ENCODE results near the gene GAA.

GAA gene

GRCh38 chr17:80112471-80113032, 11.2 kb downstream of the GAA start:
- no peak for DNase-seq (ENCODE audit: low spot score in 2 of 2)
- ATAC-seq (ENCODE audit: low read depth) = no peak
- Mint-ChIP-seq H3K4me3 (no peak overlapping the region), H3K27ac (no peak overlapping the region), H3K27me3 (no peaks in the 10 kb centered on the region), H3K4me1 (peaks cover 3% of the 10 kb centered on the region), H3K9me3 (peaks cover 6% of the 10 kb centered on the region), H3K36me3 (peaks cover 8% of the 10 kb centered on the region)

DNA sequence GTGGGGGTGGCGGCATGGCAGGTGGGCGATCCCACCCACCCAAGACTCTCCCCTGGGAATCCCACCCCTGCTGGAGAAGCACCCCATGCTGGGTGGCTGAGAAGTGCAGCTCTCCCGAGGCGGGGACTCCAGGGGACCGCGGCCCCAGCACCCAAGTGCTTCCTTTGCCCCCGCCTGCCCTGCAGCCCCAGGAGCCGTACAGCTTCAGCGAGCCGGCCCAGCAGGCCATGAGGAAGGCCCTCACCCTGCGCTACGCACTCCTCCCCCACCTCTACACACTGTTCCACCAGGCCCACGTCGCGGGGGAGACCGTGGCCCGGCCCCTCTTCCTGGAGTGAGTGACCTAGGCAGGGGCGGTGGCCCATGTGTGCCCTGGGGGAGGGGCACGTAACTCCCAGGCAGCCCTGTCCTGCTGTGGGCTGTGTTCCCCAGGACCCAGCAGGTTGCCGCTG, 11.7 kb downstream of the GAA start:
- Mint-ChIP-seq H3K27me3 (no peaks in the 10 kb centered on the region), H3K9me3 (peaks cover 6% of the 10 kb centered on the region), H3K27ac (no peak overlapping the region), H3K36me3 (peaks cover 8% of the 10 kb centered on the region), H3K4me3 (no peak overlapping the region), H3K4me1 (peaks cover 3% of the 10 kb centered on the region)
- DNase-seq (ENCODE audit: low spot score in 2 of 2) (no peak), ATAC-seq (ENCODE audit: low read depth) (no peak)

GRCh38 chr17:80114758-80115157, 13.4 kb downstream of the GAA start:
- no peak for ATAC-seq (ENCODE audit: low read depth)
- H3K27ac Mint-ChIP-seq = no peak overlapping the region
- no peak for DNase-seq (ENCODE audit: low spot score in 2 of 2)
- H3K36me3 Mint-ChIP-seq = peaks cover 8% of the 10 kb centered on the region
- peaks cover 3% of the 10 kb centered on the region for H3K4me1 Mint-ChIP-seq
- peaks cover 6% of the 10 kb centered on the region for H3K9me3 Mint-ChIP-seq
- no peak overlapping the region for H3K4me3 Mint-ChIP-seq
- no peaks in the 10 kb centered on the region for H3K27me3 Mint-ChIP-seq

- H3K27me3 Mint-ChIP-seq = no peaks in the 10 kb centered on the region
Measured at GRCh38 chr17:80115159-80115558, 13.8 kb downstream of the GAA start.

DNA sequence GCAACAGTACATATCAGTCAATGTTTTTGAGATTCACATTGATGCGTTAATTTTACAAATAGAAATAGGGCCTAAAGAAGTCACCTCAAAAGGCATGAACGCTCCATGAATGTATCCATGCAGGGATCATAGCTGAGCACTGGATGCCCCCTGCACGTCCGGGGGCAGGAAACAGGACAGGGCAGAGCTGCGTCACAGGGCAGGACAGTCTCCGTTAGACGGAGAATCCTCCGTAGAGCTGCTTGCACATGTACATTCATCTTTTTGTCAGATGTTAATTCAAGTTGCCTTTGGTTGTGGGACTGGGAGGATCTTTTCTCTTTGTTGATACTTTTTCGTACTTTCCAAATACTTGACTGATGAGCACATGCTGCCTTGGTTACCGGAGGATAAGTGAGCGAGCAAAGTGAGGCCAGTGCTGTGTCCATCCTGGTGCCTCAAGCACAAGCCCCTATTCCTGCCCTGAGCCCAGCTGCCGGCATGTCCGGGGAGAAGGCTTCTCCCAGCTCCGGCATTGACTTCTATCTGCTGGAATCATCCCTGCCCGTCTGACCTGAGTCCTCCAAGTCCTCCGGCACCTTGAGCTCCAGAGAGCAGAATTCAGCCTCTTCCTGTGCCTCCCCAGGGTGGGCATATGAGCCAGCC, 15.0 kb downstream of the GAA start:
- no peak overlapping the region for H3K4me3 Mint-ChIP-seq
- no peaks in the 10 kb centered on the region for H3K27me3 Mint-ChIP-seq
- H3K27ac Mint-ChIP-seq = no peak overlapping the region
- H3K4me1 Mint-ChIP-seq = peaks cover 3% of the 10 kb centered on the region
- peaks cover 8% of the 10 kb centered on the region for H3K36me3 Mint-ChIP-seq
- no peak for DNase-seq (ENCODE audit: low spot score in 2 of 2)
- ATAC-seq (ENCODE audit: low read depth) = no peak
- H3K9me3 Mint-ChIP-seq = peaks cover 6% of the 10 kb centered on the region

More at GRCh38 chr17:80115159-80115558, 13.8 kb downstream of the GAA start:
- Mint-ChIP-seq H3K27ac (no peak overlapping the region), H3K4me1 (peaks cover 3% of the 10 kb centered on the region), H3K36me3 (peaks cover 8% of the 10 kb centered on the region), H3K9me3 (peaks cover 6% of the 10 kb centered on the region), H3K4me3 (no peak overlapping the region)
- ATAC-seq (ENCODE audit: low read depth) (no peak), DNase-seq (ENCODE audit: low spot score in 2 of 2) (no peak)

GRCh38 chr17:80116921-80117380, 15.6 kb downstream of the GAA start:
- Mint-ChIP-seq H3K27me3 (no peaks in the 10 kb centered on the region), H3K36me3 (peaks cover 8% of the 10 kb centered on the region), H3K4me3 (no peak overlapping the region), H3K9me3 (peaks cover 6% of the 10 kb centered on the region), H3K4me1 (peaks cover 3% of the 10 kb centered on the region), H3K27ac (no peak overlapping the region)
- DNase-seq (ENCODE audit: low spot score in 2 of 2) (no peak), ATAC-seq (ENCODE audit: low read depth) (no peak)

- ATAC-seq (ENCODE audit: low read depth) = no peak
- Mint-ChIP-seq H3K27me3 (no peaks in the 10 kb centered on the region), H3K4me3 (no peak overlapping the region), H3K36me3 (peaks cover 8% of the 10 kb centered on the region), H3K27ac (no peak overlapping the region), H3K9me3 (peaks cover 6% of the 10 kb centered on the region), H3K4me1 (peaks cover 3% of the 10 kb centered on the region)
- no peak for DNase-seq (ENCODE audit: low spot score in 2 of 2)
Measured at GRCh38 chr17:80117491-80118401, 16.4 kb downstream of the GAA start.

GRCh38 chr17:80118601-80119270, 17.4 kb downstream of the GAA start:
- Mint-ChIP-seq H3K4me1 (no peaks in the 10 kb centered on the region), H3K36me3 (peaks cover 8% of the 10 kb centered on the region), H3K9me3 (peaks cover 6% of the 10 kb centered on the region), H3K27me3 (no peaks in the 10 kb centered on the region), H3K27ac (no peak overlapping the region), H3K4me3 (no peak overlapping the region)
- no peak for ATAC-seq (ENCODE audit: low read depth)
- DNase-seq (ENCODE audit: low spot score in 2 of 2) = no peak

DNA sequence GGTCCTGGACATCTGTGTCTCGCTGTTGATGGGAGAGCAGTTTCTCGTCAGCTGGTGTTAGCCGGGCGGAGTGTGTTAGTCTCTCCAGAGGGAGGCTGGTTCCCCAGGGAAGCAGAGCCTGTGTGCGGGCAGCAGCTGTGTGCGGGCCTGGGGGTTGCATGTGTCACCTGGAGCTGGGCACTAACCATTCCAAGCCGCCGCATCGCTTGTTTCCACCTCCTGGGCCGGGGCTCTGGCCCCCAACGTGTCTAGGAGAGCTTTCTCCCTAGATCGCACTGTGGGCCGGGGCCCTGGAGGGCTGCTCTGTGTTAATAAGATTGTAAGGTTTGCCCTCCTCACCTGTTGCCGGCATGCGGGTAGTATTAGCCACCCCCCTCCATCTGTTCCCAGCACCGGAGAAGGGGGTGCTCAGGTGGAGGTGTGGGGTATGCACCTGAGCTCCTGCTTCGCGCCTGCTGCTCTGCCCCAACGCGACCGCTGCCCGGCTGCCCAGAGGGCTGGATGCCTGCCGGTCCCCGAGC, 17.9 kb downstream of the GAA start:
- Mint-ChIP-seq H3K27ac (no peak overlapping the region), H3K4me1 (no peaks in the 10 kb centered on the region), H3K4me3 (no peak overlapping the region), H3K9me3 (peaks cover 6% of the 10 kb centered on the region), H3K27me3 (peaks cover under 1% of the 10 kb centered on the region), H3K36me3 (peaks cover 8% of the 10 kb centered on the region)
- DNase-seq (ENCODE audit: low spot score in 2 of 2) (no peak), ATAC-seq (ENCODE audit: low read depth) (no peak)

DNA sequence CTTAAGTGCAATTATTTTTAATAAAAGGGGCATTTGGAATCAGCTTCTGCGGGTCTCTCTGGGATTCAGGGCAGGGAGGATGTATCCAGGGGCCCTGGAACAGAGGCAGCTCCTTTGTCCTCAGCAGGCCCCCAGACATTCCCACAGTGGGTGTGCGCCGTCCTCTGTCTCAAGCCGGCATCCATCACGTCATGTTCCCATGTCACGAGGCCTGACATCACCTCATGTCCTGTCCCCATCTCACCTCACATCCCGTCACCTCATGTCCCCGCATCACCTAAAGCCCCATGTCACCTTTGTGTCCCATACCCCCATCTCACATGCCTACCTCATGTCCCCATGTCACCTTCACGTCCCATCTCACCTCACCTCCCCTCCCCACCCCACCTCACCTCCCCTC, 18.5 kb downstream of the GAA start:
- DNase-seq (ENCODE audit: low spot score in 2 of 2) = no peak
- Mint-ChIP-seq H3K9me3 (peaks cover 6% of the 10 kb centered on the region), H3K27me3 (peaks cover 3% of the 10 kb centered on the region), H3K4me1 (no peaks in the 10 kb centered on the region), H3K36me3 (peaks cover 7% of the 10 kb centered on the region), H3K4me3 (no peak overlapping the region), H3K27ac (no peak overlapping the region)
- no peak for ATAC-seq (ENCODE audit: low read depth)

DNA sequence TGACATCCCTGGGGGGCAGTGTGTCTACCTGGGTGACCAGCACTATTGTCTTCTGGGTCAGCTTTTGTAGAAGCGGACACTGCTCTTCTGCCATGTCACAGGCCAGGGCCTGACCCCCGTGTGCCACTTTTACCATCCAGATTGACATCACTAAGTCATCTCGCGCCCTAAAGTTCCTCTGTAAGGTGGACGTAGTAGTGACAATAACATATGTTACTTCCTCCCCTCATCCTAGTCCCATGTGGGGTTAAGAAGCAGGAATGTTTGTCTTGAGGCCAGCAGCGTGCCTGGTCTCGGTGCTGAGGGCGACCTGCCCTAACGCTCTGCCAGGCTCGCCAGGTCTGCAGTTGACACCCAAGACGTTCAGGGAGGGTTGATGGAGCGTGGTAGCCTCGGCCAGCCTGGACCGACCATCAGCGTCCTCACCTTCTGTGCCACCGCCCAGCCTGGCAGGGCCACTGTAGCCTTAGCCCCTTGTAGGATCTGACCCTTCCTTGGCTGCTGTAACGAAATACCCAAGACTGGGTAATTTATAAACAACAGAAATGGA, 20.7 kb downstream of the GAA start:
- H3K27me3 Mint-ChIP-seq = peaks cover 3% of the 10 kb centered on the region
- no peak overlapping the region for H3K4me3 Mint-ChIP-seq
- DNase-seq (ENCODE audit: low spot score in 2 of 2) = no peak
- ATAC-seq (ENCODE audit: low read depth) = no peak
- no peaks in the 10 kb centered on the region for H3K9me3 Mint-ChIP-seq
- H3K4me1 Mint-ChIP-seq = no peaks in the 10 kb centered on the region
- H3K27ac Mint-ChIP-seq = no peak overlapping the region
- no peaks in the 10 kb centered on the region for H3K36me3 Mint-ChIP-seq

DNA sequence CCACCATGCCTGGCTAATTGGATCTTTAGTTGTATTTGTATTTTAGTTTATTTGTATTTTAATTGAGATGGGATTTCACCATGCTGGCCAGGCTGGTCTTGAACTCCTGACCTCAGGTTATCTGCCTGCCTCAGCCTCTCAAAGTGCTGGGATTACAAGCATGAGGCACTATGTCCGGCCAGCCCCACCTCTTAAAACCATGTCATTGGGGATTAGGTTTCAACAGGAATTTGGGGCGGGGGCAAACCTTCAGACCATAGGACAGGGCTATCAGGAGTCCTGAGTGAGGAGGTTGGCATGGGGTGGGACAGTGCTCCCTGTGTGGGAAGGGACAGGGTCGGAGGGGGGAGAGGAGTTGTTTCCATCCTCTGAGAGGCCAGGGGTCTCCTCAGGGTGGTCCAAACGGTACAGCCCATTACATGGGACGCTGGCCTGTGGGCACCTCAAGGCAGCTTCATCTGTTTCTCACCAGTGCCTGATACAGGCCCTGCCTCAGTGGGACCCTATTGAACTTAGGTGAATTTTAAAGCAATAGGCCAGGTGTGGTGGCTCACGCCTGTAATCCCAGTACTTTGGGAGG, 21.6 kb downstream of the GAA start:
- H3K36me3 Mint-ChIP-seq = no peaks in the 10 kb centered on the region
- H3K4me3 Mint-ChIP-seq = no peak overlapping the region
- no peak for ATAC-seq (ENCODE audit: low read depth)
- no peaks in the 10 kb centered on the region for H3K4me1 Mint-ChIP-seq
- no peaks in the 10 kb centered on the region for H3K9me3 Mint-ChIP-seq
- no peak overlapping the region for H3K27ac Mint-ChIP-seq
- DNase-seq (ENCODE audit: low spot score in 2 of 2) = no peak
- H3K27me3 Mint-ChIP-seq = peaks cover 7% of the 10 kb centered on the region

DNA sequence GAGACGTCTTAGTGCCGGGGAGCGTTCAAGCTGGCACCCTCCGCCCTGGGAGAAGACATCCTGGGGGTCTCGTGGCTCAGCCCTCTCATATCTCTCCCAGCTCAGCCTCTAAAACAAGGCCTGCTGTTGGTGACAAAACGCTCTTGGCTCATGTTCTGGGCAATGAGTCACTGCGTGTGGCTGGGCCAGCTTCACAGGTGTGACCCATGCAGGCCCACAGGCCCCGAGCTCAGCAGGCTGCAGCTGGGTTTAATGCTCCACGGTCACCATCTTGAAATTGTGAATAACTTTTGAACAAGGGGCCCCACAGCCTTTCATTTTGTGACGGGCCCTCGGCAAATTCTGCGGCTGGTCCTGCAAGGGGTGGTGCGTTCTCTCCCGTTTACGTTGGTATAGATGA, 22.4 kb downstream of the GAA start:
- Mint-ChIP-seq H3K27ac (no peak overlapping the region), H3K9me3 (no peaks in the 10 kb centered on the region), H3K4me3 (no peak overlapping the region), H3K27me3 (peaks cover 8% of the 10 kb centered on the region), H3K4me1 (no peaks in the 10 kb centered on the region), H3K36me3 (no peaks in the 10 kb centered on the region)
- ATAC-seq (ENCODE audit: low read depth) = no peak
- no peak for DNase-seq (ENCODE audit: low spot score in 2 of 2)
